Panc1 (cell line): ENCODE measurements around the gene TMEM131.

Experiments used
- CTCF ChIP-seq: fragments of 450-650 bp; IDR thresholded peaks from 2 replicates; pipeline ENCODE4 v1.5.1; 2017; ENCODE audit warnings: mild to moderate bottlenecking
- POLR2AphosphoS5 ChIP-seq: IDR thresholded peaks from 2 replicates; pipeline ENCODE4 v1.6.1; 2012; ENCODE audit warnings: mild to moderate bottlenecking, low read depth, low read length, moderate library complexity
- SIN3A ChIP-seq: IDR thresholded peaks from 2 replicates; pipeline ENCODE4 v1.6.1; 2012; ENCODE audit warnings: low read depth, mild to moderate bottlenecking, low read length, moderate library complexity, borderline replicate concordance; ENCODE audit not compliant: insufficient read depth

- no peak for TF ChIP-seq POLR2AphosphoS5
- TF ChIP-seq CTCF = no peak
- TF ChIP-seq SIN3A = no peak
Measured at GRCh38 chr2:97845818-97846217, 149.9 kb downstream of the TMEM131 start.
